Prostate gland (tissue), 2 donors: ENCODE data around the gene CCNJ.

Experiments
- CTCF ChIP-seq, 4 experiments: fragments of 200-600 bp in 2 of 4; fragments of 450-650 bp in 2 of 4; sonication (generic) in 2 of 4; IDR thresholded peaks; 1 replicate in 3 of 4; 2 replicates in 1 of 4; pipeline ENCODE4 v1.5.1; 2016 to 2019; ENCODE audit warnings: antibody characterized with exemption in 4 of 4, mild to moderate bottlenecking in 2 of 4, moderate library complexity in 2 of 4
- POLR2A ChIP-seq: fragments of 450-650 bp; IDR thresholded peaks from one replicate; pipeline ENCODE4 v1.6.1; 2016; ENCODE audit warnings: antibody characterized with exemption, mild to moderate bottlenecking
- POLR2AphosphoS5 ChIP-seq: sonication (generic); formaldehyde crosslinking; IDR thresholded peaks from one replicate; pipeline ENCODE4 v1.6.1; 2017; ENCODE audit warnings: antibody characterized with exemption

- TF ChIP-seq CTCF (IDR thresholded peaks at IDR 0.05) (no peak), POLR2A (no peak), POLR2AphosphoS5 (no peak)
Measured at GRCh38 chr10:96034625-96035024, 8.8 kb upstream of the CCNJ start.
